ENCODE results near the gene SLC25A47.

DNA sequence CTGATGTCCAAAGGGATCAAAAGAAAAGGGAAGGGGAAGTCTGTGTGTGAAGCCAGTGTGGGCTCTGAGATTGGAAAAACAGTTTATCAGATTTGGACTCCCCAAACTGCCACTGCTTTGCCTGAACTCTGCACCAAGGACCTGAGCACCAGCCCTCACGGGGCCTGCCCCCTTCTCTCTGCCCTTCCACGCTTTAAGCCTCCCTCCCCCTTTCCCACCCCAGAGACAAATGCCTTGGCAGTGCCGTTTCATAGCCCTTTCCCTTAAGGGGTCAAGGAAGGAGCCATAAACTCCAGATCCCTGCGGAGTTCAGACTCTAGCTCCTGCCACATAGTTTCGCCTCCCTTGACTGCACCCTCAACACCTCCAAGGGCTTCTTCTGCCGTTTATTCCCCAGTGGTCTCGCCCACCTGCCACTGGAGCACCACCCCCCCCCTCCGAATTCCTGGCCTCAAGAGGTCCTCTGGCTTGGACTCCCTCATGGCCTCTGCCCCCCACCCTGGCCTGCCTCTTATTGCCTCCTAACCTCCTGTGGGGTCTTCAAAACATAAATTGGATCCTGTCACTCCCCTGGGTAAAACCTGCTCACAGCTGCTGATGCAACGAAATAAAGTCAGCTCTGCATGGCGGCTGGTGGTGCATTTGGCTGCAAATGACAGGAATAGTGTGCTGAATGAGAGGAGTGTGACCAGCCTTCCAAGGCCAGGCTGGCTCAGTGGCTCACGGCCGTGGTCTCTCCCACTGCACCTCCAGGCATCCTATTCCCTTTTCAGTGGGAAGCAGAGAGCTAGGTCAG is 35.7 kb upstream of the SLC25A47 start:
- TF ChIP-seq, protein P1, sequence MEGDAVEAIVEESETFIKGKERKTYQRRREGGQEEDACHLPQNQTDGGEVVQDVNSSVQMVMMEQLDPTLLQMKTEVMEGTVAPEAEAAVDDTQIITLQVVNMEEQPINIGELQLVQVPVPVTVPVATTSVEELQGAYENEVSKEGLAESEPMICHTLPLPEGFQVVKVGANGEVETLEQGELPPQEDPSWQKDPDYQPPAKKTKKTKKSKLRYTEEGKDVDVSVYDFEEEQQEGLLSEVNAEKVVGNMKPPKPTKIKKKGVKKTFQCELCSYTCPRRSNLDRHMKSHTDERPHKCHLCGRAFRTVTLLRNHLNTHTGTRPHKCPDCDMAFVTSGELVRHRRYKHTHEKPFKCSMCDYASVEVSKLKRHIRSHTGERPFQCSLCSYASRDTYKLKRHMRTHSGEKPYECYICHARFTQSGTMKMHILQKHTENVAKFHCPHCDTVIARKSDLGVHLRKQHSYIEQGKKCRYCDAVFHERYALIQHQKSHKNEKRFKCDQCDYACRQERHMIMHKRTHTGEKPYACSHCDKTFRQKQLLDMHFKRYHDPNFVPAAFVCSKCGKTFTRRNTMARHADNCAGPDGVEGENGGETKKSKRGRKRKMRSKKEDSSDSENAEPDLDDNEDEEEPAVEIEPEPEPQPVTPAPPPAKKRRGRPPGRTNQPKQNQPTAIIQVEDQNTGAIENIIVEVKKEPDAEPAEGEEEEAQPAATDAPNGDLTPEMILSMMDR (conservative IDR thresholded peaks at IDR 0.05; ENCODE audit: low read depth, low read length), result no peak
- no peak for TF ChIP-seq POLR2A (IDR thresholded peaks at IDR 0.05; ENCODE audit: low read depth, low read length)
- TF ChIP-seq, protein P2, sequence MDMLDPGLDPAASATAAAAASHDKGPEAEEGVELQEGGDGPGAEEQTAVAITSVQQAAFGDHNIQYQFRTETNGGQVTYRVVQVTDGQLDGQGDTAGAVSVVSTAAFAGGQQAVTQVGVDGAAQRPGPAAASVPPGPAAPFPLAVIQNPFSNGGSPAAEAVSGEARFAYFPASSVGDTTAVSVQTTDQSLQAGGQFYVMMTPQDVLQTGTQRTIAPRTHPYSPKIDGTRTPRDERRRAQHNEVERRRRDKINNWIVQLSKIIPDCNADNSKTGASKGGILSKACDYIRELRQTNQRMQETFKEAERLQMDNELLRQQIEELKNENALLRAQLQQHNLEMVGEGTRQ (IDR thresholded peaks at IDR 0.05; ENCODE audit: low read depth, low read length), result no peak
- no peak for TF ChIP-seq MXI1 (IDR thresholded peaks at IDR 0.05; ENCODE audit: borderline replicate concordance, low read depth, low read length)
- TF ChIP-seq BHLHE40 (IDR thresholded peaks at IDR 0.05; ENCODE audit: low read depth, low read length), result no peak
- TF ChIP-seq RFX5 (IDR thresholded peaks at IDR 0.05; ENCODE audit: low read depth, low read length), result no peak
- TF ChIP-seq MAZ (IDR thresholded peaks at IDR 0.05; ENCODE audit: borderline replicate concordance, low read depth, low read length), result no peak
- no peak for TF ChIP-seq SMC3 (IDR thresholded peaks at IDR 0.05; ENCODE audit: low read depth, low read length)
- TF ChIP-seq FOS (IDR thresholded peaks at IDR 0.05; ENCODE audit: low read depth, low read length), result no peak
- TF ChIP-seq RAD21 (IDR thresholded peaks at IDR 0.05; ENCODE audit: low read length), result no peak
- TF ChIP-seq CHD1 (IDR thresholded peaks at IDR 0.05; ENCODE audit: low read depth, low read length), result no peak
